Measurements from ENCODE around the gene CLUH.

The CLUH gene

GRCh38 chr17:2735896-2736295 is 24.3 kb upstream of the CLUH start:
- Histone ChIP-seq H3K4me2 (ENCODE audit: low read length) (no peak overlapping the region), H3K27me3 (ENCODE audit: control insufficient read depth, low read length) (peaks cover 4% of the 10 kb centered on the region; the same call in 1 of the 2 replicates), H3K9me3 (ENCODE audit: control insufficient read depth, insufficient read depth, low read length) (no peaks in the 10 kb centered on the region), H3F3A (ENCODE audit: control insufficient read depth, insufficient read depth) (no peaks in the 10 kb centered on the region), H3K36me3 (ENCODE audit: control insufficient read depth, low read length) (no peaks in the 10 kb centered on the region), H3K27ac (ENCODE audit: low read depth, low read length) (no peak overlapping the region), H3K4me1 (ENCODE audit: control insufficient read depth, low read length) (no peaks in the 10 kb centered on the region), H4K20me1 (ENCODE audit: control insufficient read depth, insufficient read depth, low read depth, low read length) (no peaks in the 10 kb centered on the region), H3K9me2 (replicated peaks; ENCODE audit: control insufficient read depth, low read length) (no peaks in the 10 kb centered on the region), H3K79me2 (ENCODE audit: control insufficient read depth, low read length) (no peaks in the 10 kb centered on the region), H3K4me3 (ENCODE audit: low read length) (no peak overlapping the region)
- no peak for TF ChIP-seq CTCF (IDR thresholded peaks at IDR 0.05; ENCODE audit: low read depth, low read length, poor library complexity, severe bottlenecking)
- TF ChIP-seq EZH2phosphoT487 (IDR thresholded peaks at IDR 0.05; ENCODE audit: borderline replicate concordance, low read length) = no peak

GRCh38 chr17:2734939-2735338 is 23.4 kb upstream of the CLUH start:
- H3K27me3 ChIP-seq (ENCODE audit: control insufficient read depth, low read length) = peaks cover 4% of the 10 kb centered on the region; the same call in 1 of the 2 replicates
- no peaks in the 10 kb centered on the region for H3K36me3 ChIP-seq (ENCODE audit: control insufficient read depth, low read length)
- no peak overlapping the region for H3K4me3 ChIP-seq (ENCODE audit: low read length)
- H3K79me2 ChIP-seq (ENCODE audit: control insufficient read depth, low read length) = no peaks in the 10 kb centered on the region
- no peak overlapping the region for H3K4me2 ChIP-seq (ENCODE audit: low read length)
- H3K9me3 ChIP-seq (ENCODE audit: control insufficient read depth, insufficient read depth, low read length) = no peaks in the 10 kb centered on the region
- H4K20me1 ChIP-seq (ENCODE audit: control insufficient read depth, insufficient read depth, low read depth, low read length) = no peaks in the 10 kb centered on the region
- H3K4me1 ChIP-seq (ENCODE audit: control insufficient read depth, low read length) = no peaks in the 10 kb centered on the region
- TF ChIP-seq EZH2phosphoT487 (IDR thresholded peaks at IDR 0.05; ENCODE audit: borderline replicate concordance, low read length) (no peak), CTCF (IDR thresholded peaks at IDR 0.05; ENCODE audit: low read depth, low read length, poor library complexity, severe bottlenecking) (no peak)
- no peaks in the 10 kb centered on the region for H3F3A ChIP-seq (ENCODE audit: control insufficient read depth, insufficient read depth)
- H3K9me2 ChIP-seq (replicated peaks; ENCODE audit: control insufficient read depth, low read length) = no peaks in the 10 kb centered on the region
- H3K27ac ChIP-seq (ENCODE audit: low read depth, low read length) = no peak overlapping the region

- Histone ChIP-seq H3K9me2 (replicated peaks; ENCODE audit: control insufficient read depth, low read length) (no peaks in the 10 kb centered on the region), H3K4me2 (ENCODE audit: low read length) (no peak overlapping the region)
These were observed 20.2 kb upstream of the CLUH start for GRCh38 chr17:2731807-2732206.

More at GRCh38 chr17:2731807-2732206, 20.2 kb upstream of the CLUH start:
- Histone ChIP-seq H3K27ac (ENCODE audit: low read depth, low read length) (no peak overlapping the region), H3F3A (ENCODE audit: control insufficient read depth, insufficient read depth) (no peaks in the 10 kb centered on the region), H3K79me2 (ENCODE audit: control insufficient read depth, low read length) (no peaks in the 10 kb centered on the region), H3K4me1 (ENCODE audit: control insufficient read depth, low read length) (peaks cover 3% of the 10 kb centered on the region; the same call in 1 of the 2 replicates), H3K4me3 (ENCODE audit: low read length) (no peak overlapping the region), H3K9me3 (ENCODE audit: control insufficient read depth, insufficient read depth, low read length) (no peaks in the 10 kb centered on the region), H3K36me3 (ENCODE audit: control insufficient read depth, low read length) (no peaks in the 10 kb centered on the region), H3K27me3 (ENCODE audit: control insufficient read depth, low read length) (peaks cover 4% of the 10 kb centered on the region; the same call in 1 of the 2 replicates), H4K20me1 (ENCODE audit: control insufficient read depth, insufficient read depth, low read depth, low read length) (no peaks in the 10 kb centered on the region)
- TF ChIP-seq CTCF (IDR thresholded peaks at IDR 0.05; ENCODE audit: low read depth, low read length, poor library complexity, severe bottlenecking) = no peak

Data from DOHH2 (cell line).